Activated CD4-positive, alpha-beta T cell treated with anti-CD3 and anti-CD28 coated beads, Interleukin-2, Interleukin-4, amounts not matched to agents 100 ng/mL and 50 ng/mL, durations not matched to agents 16 hours and 8 hours (primary cell): ENCODE results near the gene GPR137B.

Source experiments
- DNase-seq: peaks from one replicate; pipeline ENCODE4 v3.0.0-alpha.2; 2020; ENCODE audit warnings: low spot score

Gene GPR137B

GRCh38 chr1:236201786-236202185, 59.4 kb downstream of the GPR137B start:
- no peak for DNase-seq

DNA sequence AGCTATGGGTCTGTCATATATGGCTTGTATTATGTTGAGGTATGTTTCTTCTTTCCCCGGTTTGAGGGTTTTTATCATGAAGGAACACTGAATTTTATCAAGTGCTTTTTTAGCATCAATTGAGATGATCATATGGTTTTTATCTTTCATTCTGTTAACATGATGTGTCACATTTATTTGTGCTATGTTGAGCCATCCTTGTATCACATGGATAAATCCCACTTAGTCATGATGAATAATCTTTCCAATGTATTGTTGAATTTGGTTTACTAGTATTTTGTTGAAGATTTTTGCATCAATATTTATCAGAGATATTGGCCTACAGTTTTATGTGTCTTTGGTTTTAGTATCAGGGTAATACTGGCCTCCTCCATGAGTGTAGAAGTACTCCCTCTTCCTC, 61.7 kb downstream of the GPR137B start:
- no peak for DNase-seq

- DNase-seq = no peak
These were observed 62.3 kb downstream of the GPR137B start for GRCh38 chr1:236204656-236205055.

DNA sequence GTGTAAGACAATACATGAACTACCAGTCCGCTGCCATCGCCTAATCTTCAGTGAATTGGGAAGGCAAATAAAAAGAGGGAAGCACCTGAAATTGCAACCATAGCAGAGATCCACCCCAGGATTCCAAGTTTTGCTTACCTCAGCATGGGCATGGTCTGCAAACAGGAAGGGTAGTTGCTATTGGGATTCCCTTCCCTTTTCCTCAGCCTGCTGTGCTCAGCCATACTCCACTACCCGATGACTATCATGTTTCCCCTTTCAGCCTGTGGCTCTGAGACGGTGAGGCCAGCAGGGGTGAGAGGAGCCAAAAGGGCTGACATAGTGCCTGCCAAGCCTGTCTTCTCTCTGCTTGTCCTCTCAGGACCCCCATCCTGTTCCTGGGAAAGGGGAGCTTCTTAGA, 64.2 kb downstream of the GPR137B start:
- no peak for DNase-seq

- no peak for DNase-seq
These were observed 64.8 kb downstream of the GPR137B start for GRCh38 chr1:236207121-236207520.

DNA sequence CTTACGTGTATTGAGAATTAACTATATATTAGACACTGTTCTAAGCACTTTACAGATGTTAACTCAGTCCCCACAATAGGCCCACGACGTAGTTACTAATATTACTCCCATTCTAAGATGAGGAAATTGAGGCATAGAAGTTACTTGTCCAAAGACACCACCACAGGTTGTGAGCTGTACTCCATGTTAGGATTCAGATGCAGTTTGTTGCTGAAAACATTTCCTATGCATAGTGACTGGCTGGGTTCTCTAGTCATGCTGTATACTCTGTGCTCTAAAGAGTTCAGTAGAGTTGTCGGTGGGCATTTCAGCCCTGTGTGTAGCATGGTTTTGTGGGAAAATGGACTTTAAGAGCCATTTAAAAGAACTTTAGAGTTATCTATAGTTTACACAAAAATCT, 65.2 kb downstream of the GPR137B start:
- no peak for DNase-seq

GRCh38 chr1:236209185-236209584, 66.8 kb downstream of the GPR137B start:
- DNase-seq = no peak

DNA sequence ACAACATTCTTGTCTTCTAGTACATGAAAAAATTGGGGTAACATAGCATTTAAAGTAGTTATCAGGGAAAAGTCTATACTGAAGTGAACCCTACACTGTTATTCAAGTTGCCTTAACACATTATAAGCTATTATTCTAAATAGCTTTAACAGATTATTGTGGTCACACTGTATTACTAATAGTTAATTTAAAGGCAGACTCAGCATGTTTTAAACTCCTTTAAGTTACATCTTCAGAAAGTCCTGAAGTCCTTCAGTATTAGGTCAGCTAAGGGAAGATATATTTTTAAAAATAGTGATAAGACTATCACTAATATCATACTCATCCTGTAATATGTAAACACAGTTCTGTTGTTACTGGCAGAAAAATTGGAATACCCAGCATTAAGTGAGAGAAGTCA, 67.4 kb downstream of the GPR137B start:
- no peak for DNase-seq

DNA sequence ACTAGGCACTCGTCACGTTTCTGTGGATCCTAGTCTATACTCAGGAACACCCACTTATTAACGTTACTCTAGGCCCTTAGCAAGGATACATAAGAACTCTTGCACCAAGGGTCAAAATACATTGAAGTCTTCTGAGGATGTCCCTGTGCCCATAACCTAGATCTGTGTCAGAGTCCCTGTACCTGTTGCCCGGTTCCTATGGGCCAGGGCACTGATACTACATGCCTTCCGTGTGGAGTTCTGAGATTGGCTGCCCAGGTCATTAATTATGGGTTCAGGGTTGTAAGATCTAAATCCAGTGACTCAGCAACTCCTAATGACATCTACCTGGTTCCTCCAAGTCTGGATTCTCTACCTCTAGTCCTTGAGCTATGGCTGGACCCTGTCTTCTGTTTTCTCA, 69.5 kb downstream of the GPR137B start:
- DNase-seq = no peak

DNA sequence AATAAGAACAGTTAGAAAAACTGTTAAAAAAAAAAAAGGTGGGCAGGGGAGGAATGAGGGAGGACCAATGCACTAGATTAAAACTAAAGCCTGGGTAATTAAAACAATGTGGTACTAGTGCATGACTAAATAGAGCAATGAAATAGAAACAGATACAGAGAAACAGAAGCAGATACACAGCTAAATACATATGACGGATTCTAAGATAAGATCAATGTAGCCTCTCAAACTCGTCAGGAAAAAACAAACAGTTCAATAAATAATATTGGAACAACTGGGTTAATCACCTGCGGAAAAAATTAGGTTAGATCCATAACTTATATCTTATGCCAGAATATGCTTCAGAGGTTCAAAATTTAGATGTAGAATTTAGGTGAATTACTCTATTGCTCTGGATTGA, 71.2 kb downstream of the GPR137B start:
- no peak for DNase-seq

DNA sequence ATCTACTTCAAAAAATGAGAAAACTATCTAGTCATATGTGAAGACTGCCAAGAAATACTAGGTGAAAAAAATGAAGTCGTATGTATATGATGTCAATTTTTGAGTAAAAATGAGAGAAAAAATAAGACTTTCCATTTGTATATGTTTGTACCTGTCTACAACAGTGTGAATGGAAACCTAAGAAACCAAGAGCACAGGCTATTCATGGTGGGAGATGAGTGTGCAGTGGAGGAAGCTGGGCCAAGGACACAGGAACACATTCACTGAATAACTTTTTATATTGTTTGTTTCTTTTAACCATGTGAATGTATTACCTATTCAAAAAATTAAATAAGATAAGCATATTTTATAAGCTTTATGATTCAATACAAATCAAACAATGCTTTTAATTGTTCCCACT, 72.4 kb downstream of the GPR137B start:
- peak; percentile 14 for DNase-seq

DNA sequence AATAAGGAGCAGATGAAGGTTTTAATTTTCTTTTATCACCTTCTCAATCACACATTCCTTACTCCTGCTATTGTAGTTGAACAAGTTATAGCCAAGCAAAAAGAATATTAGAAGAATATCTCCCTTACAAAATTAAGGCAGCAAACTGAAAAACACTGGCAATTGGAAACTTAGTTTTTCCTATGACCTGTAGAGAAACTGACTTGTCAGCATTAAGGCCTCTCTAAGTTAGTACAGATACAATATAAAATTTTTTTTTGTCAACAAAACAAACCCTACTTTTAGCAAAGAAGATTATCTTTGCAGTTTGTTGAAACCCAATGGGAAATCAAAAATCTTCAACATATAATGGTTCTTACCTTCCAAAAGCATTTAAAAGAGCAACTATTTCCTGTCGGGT, 78.1 kb downstream of the GPR137B start:
- DNase-seq = no peak

- no peak for DNase-seq
These were observed 80.3 kb downstream of the GPR137B start for GRCh38 chr1:236222632-236223031.

DNA sequence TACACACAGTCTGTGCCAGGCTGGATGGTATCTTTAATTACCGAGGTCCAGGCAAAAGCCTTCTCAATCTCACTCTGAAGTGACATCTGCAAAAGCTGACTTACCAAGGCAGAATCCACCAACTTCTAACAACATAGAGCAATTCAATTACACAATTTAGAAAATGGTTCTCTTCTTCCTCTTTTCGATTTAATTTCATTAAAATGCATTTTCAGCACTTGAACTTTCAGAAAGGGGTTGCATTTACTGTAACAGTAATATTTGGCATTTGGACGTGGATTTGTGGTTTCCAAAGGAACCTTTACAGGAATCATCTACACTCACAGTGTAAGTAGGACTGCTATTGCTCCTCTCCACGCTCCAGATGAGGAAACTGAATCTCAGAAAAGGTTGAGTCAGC, 86.1 kb downstream of the GPR137B start:
- no peak for DNase-seq

GRCh38 chr1:236235116-236235515, 92.8 kb downstream of the GPR137B start:
- no peak for DNase-seq

DNA sequence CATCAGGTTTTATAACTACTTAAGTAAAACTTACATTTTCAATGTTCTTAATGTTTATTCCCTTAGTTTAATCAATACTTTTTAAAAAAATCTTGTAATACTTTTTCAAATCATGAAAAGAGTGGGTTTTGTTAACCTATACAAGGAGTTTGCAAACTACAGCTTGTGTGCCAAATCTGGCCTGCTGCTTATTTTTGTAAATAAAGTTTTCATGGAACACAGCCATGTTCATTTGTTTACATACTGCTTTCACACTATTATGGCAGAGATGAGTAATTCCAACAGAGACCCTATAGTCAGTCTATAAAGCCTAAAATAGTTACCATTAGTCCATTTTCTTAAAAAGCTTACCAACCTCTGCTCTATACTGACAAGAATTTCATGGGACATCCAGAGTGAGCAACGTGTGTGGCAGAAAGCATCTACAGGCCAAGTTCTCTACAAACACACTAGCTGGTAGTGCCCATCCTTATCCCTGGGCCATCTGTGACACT, 96.8 kb downstream of the GPR137B start:
- no peak for DNase-seq

DNA sequence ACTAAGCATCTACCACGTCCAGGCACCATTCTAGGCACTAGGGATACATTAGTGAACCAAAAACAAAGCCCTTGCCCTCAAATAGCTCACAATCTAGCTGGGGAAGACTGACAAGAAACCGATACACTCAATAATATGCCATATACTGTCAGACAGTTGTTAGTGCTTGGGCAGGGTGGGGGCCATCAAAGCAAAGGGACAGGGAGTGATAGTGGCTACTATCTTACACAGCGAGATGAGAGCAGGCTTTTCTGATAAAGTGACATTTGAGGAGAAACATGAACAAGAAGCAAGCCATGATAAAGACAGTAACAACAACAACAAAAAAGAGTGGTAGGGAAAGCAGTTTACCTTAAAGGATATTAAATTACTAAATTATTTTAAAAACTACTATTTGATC, 98.3 kb downstream of the GPR137B start:
- DNase-seq = no peak

DNA sequence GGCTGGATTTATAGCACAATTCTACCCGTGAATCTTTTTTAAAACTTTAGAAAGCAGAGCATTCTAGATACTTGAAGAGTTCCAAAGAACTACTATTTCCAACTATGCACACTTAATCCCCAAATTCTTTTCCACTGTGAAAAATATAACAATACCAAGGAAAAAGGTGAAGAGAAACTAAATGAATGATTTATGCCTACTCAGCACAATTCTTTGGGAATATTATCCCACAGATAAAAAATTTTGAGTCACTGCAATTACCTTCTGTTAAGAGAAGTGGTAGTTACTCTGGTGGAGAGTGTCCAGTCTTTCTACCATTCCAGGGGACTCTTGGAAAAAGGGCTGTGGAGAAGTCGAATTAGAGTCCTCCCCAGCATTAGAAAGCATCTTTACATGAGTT, 100.2 kb downstream of the GPR137B start:
- no peak for DNase-seq

GRCh38 chr1:236247286-236247685, 104.9 kb downstream of the GPR137B start:
- DNase-seq = no peak

GRCh38 chr1:236251587-236251986, 109.2 kb downstream of the GPR137B start:
- no peak for DNase-seq

DNA sequence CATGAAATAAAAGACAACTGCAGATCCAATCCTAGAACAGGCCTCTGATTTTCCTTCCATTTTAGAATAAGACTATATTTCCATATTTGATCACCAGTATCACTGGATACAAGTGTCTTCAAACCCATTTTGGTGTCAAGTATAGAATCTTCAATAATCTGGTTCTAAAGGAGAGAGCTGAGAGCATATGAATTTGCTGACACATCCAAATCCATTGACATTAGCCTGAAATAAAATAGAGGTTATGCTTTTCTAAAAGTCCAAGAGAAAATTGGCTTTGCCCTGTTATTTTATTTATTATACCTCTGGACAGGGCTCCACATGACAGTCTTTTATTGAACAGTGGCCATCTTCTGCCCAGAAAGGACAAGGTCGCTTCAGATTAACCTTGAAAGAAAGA, 110.8 kb downstream of the GPR137B start:
- no peak for DNase-seq

DNA sequence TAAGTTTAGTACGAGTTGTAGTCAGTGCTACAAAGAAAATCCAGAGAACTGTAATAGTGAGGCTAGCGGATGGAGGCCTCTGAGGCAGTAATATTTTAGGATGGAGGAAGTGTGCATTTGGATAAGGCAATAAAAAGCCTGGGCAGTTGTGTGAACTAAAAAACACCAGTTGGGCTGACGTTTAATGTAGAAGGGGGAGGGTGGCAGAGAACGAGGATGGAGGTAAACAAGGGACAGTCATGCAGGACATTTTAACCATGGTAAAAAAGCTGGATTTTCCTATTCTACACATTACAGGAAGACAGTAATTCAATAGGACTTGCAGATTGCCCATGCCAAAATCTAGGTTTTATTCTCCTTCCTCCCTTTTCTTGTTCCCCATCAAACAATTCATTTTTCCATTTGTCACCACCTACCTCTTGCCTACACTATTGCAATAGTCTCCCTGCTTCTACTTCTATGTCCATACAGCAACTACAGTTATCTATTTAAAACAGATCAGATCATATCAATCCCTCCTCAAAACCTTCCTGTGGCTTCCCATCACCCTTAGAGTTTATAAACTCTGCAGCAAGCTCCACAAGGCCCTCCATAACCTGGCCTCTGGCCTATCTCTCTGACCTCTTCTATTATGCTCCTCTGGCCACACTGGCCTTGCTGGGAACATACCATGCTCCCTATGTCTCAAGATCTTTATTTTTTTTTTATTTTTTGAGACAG, 111.7 kb downstream of the GPR137B start:
- no peak for DNase-seq

DNA sequence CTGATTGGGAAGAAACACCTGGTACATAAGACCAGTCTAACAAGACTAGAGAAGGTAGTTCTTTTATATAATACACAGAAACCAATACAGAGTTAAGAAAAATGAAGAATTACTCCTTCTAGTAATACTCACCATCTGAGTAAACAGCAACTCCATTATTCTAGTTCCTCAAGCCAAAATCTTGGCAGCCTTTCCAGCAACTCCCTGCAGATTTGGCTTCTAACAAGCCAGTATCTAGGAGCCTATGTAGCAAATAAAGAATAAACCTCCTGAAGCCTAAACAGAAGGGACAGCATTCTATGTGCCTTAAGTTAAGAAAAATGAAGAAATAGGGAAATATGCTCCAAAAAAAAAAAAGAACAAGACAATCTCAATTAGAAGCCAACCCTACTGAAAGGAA, 114.9 kb downstream of the GPR137B start:
- no peak for DNase-seq

DNA sequence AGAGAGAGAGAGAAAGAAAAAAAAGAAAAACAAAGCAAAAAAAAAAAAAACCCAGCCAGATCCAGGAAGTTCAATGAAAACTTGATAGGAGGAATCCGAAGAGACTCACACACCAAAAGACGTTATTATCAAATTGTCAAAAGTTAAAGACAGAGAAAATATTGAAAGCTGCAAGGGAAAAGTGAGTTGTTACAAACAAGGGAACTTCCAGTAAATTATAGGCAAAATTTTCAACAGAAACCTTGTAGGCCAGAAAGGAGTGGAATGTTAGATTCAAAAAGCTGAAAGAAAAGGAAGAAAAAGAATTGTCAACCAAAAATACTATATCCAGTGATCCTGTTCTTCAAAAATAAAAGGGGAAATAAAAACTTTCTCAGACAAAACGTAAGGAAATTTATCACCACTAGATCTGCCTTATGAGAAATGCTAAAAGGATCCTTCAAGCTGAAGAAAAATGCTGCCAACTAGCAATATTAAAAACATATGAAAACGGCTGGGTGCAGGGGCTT, 115.8 kb downstream of the GPR137B start:
- DNase-seq = no peak
